Midbrain (tissue), 1 donor: ENCODE data around the gene FAR2.
A peak's percentile ranks its signal among the peaks of the same experiment; 100 is the strongest.
"Not testable (repeated sequence)": the region's sequence is repeated elsewhere in the genome, so short reads cannot be mapped to it uniquely, and the experiment has no call there.

Experiments used
- DNase-seq: peaks from one replicate; lab custom pipeline; 2025; lab: John Stamatoyannopoulos, UW

FAR2 gene

DNA sequence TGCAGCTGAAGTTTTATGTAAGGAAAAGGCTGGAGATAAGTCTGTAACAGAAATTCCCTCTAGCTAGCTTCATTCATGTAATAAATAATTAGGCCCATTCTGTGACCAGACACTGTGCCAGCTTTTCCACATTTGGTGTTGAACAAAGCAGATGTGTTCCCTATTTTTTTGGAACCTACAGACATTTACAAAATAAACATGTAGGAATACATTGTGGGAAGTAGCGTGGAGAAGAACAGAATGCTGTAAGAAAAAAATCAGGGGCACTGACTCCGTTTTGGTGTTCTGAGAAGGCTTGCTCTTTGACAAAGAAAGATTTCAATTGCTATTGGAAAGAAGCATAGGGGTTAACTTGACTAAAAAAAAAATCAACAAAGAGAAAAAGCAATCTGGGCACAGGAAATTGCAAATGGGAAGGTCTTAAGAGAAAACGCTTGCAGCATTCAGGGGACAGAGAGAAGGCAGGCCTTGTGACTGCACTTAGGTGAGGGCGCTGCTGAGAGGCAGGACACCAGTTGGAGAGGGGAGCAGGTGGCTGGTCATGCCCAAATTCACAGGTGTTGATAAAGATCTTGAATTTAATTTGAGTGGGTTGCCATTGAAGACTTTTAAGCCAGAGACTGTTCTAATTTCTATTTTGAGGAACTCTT lies 4.0 kb downstream of the FAR2 start:
- DNase-seq = no peak

DNA sequence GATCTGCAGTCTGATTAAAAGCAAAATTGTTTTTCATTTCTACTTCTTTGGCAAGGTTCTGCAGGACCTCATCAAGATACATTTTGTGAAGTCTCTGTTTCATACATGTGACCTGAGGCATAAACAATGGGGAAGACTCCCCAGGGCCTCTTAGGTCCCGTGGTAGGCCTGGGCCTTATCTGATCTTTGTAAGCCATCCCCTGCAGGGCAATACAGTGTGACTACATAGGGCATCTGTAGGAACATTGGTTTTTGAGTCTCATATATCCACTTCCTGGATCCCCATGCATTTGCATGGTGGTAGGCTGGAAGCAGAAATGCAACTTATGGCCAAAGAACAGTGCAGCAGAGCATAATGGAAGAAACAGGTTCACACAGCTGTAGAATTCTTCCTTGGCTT lies 6.0 kb downstream of the FAR2 start:
- DNase-seq = no peak

GRCh38 chr12:29157486-29157946 lies 8.4 kb downstream of the FAR2 start:
- no peak for DNase-seq

DNA sequence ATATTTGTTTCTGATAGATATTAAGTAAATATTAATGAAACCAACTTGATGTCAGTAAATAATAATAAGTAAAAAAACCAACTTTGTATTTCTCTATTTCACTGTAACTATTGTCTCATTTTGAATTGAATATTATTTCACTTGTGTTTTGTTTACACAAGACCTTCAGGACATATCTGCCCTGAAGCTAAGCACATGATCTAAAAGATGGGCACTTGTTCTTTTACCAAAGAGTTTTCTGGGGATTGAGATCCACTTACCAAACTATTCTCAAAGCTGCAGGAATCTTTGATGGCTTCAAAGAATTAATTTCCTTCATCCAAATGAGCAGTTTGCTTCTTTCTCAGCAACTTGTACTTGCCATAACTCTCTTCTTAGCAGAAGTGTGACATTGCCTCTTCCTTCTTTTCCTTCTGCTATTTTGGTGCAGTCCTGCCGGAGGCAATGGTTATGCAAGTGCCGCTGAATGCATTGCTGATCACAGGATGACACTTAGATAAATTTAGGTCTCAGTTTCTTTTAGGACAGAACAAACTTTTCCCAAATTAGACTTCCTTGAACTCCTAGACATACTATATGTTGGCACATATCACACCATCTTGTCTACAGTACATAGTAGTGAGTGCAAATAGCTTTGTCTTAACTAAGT lies 9.2 kb downstream of the FAR2 start:
- peak; percentile 37 for DNase-seq

DNA sequence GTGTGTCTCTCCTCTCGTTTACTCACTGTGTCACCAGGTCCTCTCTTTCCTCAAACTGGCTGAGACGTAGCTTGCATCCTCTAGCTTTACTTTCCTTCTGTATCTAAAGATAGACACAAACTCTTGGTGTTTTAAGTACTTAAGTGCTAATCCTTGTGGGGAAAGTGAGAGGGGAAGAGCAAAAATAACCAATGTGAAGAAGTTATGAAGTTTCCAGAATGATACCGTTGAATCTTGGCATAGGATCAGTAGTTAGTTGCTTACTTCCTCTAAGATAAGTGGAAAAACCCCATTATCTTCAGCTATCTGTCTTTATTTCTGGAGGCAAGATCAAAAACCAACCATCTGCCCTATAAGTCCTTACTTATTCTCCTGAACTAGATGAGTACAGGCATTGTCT lies 10.6 kb downstream of the FAR2 start:
- DNase-seq = no peak

DNA sequence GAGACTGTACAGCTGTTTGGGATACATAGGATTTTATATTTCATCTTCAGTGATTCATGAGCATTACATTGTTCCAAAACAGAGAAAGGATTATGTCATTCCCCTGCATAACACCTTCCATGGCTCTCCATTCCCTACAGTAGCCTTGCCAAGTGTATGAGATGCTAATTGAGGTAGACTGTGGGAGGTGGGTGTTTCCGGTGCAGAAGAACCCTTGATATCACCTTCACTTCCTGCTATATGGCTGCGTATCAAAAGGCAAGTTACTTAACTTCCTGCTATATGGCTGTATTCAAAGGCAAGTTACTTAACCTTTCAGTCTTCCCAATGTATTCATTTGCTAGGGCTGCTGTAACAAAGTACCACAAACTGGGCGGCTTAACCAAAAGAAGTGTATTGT lies 11.2 kb downstream of the FAR2 start:
- no peak for DNase-seq

DNA sequence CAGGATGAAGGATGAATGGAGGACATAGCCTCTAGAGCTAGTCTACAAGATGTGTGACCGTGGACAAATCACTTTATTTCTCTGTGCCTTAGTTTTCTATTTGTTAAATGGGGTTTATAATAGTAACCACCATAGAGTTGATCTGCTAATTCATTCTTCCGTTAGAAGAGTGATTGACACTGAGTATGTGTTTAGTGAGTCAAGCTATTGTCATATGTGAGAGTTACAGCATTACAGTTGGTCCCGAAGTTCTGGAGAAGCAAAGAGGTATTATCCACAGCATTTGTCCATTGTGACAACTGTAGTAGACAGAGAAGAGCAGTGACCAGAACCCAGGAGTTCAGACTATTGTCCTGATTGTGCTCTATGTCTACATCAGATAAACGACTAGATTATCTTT lies 14.1 kb downstream of the FAR2 start:
- DNase-seq = no peak

DNA sequence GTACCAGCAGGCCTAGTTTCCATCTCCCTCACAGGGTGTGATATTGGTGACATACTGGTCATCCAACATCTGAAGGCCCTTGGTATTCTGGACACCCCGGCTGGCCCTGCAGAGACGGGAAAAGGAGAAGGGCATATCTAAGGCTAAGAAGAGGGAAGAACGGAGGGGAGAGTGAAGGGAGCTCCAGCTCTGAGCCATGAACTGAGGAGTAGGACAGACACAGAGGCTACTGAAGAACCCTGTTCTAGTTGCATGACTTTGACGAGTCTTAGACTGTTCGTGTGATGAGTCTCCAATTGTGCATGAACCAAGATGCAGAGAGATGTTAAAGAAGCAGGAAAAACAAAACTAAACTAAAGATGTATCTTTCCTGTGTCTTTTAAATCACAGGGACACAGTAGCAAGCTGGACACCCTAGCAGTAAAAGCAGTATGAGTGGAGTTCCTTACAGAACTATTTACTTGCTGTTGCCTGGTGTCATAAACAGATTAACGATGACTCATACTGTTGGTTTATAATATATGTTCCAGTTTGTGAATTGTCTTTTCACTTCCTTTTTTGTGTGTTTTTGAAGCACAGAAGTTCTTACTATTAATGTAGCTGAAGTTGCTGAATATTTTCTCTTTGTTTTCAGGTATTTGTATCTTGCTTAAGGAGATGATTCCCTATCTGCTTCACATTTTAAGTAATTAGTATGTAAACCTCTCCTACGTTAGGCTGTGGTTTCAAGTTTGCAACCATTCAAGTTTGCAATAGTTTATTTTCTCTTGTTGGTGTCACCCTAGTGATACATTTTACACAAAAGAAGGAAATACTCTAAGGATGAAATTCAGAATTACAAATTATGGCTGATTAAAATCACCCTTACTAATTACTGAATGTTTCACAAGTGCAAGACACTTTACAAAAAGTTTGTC lies 15.7 kb downstream of the FAR2 start:
- DNase-seq = no peak

DNA sequence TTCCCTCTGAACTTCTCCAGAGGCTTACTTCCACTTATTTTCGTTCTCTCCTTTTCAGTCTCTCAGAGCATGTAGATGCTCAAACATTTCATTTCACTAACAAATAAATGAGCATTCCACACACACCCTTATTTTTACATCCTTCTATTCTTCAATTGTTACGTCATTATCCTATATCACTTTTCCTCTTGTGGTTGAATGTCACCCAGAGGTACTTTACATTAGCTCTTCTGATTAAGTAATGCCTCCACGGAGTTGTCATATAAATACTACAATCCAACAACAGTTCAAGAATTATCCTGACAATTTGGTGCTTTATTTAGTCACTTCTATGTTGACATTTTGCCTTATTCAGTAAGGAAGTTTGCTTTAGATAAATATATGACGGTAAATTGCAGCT lies 18.4 kb downstream of the FAR2 start:
- no peak for DNase-seq

GRCh38 chr12:29167988-29168387 lies 18.9 kb downstream of the FAR2 start:
- DNase-seq = no peak

- not testable (repeated sequence) for DNase-seq
Measured at GRCh38 chr12:29169978-29170377, 20.9 kb downstream of the FAR2 start.

DNA sequence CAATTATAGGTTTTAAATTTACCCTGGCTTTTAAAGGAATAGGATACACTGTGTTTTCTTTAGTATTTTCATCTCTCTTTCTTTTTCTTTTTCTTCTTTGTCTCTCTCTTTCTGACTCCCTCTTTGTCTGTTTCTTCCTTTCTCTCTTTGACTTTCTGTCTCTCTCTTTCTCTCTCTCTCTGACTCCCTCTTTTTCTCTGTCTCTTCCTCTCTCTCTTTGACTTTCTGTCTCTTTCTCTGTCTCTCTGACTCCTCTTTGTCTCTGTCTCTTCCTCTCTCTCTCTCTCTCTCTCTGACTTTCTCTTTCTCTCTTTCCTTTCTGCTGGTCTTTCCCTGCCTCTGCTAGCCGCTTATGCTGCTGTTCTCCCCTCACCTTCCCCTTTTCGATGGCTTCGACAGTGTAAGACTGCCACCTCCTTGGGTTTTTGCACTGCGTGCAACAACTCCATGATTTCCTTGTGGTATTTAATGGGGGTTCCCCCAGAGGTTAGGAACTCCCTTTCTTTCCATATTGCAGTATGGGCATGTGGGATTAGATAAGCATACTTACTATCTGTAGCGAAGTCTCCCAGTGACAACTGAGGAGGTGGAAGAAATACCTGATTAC lies 21.5 kb downstream of the FAR2 start:
- DNase-seq = not testable (repeated sequence)

- no peak for DNase-seq
Measured at GRCh38 chr12:29171421-29172258, 22.6 kb downstream of the FAR2 start.

- no peak for DNase-seq
Measured at GRCh38 chr12:29176941-29177340, 27.9 kb downstream of the FAR2 start.

DNA sequence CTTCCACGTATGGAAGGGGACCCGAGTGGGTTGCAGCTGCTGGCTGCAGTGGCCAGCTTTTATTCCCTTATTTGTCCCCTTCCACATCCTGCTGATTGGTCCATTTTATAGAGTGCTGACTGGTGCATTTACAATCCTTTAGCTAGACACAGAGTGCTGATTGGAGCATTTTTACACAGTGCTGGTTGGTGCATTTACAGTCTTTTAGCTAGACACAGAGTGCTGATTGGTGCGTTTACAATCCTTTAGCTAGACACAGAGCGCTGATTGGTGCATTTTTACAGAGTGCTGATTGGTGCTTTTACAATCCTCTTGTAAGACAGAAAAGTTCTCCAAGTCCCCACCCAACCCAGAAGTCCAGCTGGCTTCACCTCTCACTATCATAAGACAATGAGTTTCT lies 33.2 kb downstream of the FAR2 start:
- DNase-seq = not testable (repeated sequence)

- DNase-seq = no peak
Measured at GRCh38 chr12:29187756-29188155, 38.7 kb downstream of the FAR2 start.

- DNase-seq = no peak
Measured at GRCh38 chr12:29191267-29191850, 42.3 kb downstream of the FAR2 start.

- DNase-seq = no peak
Measured at GRCh38 chr12:29198901-29199300, 49.8 kb downstream of the FAR2 start.

- no peak for DNase-seq
Measured at GRCh38 chr12:29200586-29200985, 51.5 kb downstream of the FAR2 start.

GRCh38 chr12:29201296-29201695 lies 52.2 kb downstream of the FAR2 start:
- DNase-seq = no peak

DNA sequence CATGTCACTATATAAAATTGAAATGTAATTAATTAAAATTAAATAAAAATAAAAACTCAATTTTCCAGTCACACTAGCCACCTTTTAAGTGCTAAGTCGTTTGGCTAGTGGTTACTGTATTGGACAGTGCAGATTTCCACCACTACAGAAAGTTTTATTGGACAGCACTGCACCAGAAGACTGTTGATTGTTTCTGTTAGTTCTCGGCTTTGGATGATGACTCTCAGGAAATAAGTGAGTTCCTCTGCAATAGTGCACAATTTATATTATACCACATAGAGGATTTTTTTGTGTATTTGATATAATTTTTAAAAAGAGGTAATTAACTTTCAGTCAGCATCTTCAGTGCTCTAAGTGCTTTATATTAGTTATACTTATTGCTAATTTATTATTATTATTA lies 52.7 kb downstream of the FAR2 start:
- DNase-seq = no peak
